Stimulated activated CD8-positive, alpha-beta memory T cell treated with anti-CD3 and anti-CD28 coated beads, Interleukin-12 subunit alpha, Interleukin-12 subunit beta, amount 100 ng/mL, for 1 hour (primary cell): ENCODE results near the gene PLSCR4.
A peak's percentile ranks its signal among the peaks of the same experiment; 100 is the strongest.
"Not testable (repeated sequence)": the region's sequence is repeated elsewhere in the genome, so short reads cannot be mapped to it uniquely, and the experiment has no call there.

Source experiments
- DNase-seq: peaks from one replicate; pipeline ENCODE4 v3.0.0-alpha.2; 2020; ENCODE audit warnings: low read depth

PLSCR4 gene

GRCh38 chr3:146247911-146248310 lies 3.0 kb downstream of the PLSCR4 start:
- no peak for DNase-seq

- no peak for DNase-seq
These were observed 4.4 kb downstream of the PLSCR4 start for GRCh38 chr3:146246526-146246925.

GRCh38 chr3:146243559-146243958 lies 7.3 kb downstream of the PLSCR4 start:
- DNase-seq = no peak

GRCh38 chr3:146241523-146242240 lies 9.2 kb downstream of the PLSCR4 start:
- no peak for DNase-seq

- no peak for DNase-seq
These were observed 17.4 kb downstream of the PLSCR4 start for GRCh38 chr3:146233487-146233886.

GRCh38 chr3:146227486-146227885 lies 23.4 kb downstream of the PLSCR4 start:
- DNase-seq = no peak

- DNase-seq = no peak
These were observed 24.0 kb downstream of the PLSCR4 start for GRCh38 chr3:146226881-146227280.

GRCh38 chr3:146225458-146225857 lies 25.4 kb downstream of the PLSCR4 start:
- not testable (repeated sequence) for DNase-seq

GRCh38 chr3:146223401-146224373 lies 27.2 kb downstream of the PLSCR4 start:
- DNase-seq = no peak

GRCh38 chr3:146222204-146223046 lies 28.5 kb downstream of the PLSCR4 start:
- DNase-seq = no peak

GRCh38 chr3:146221276-146221675 lies 29.6 kb downstream of the PLSCR4 start:
- DNase-seq = no peak

GRCh38 chr3:146218880-146219866 lies 31.7 kb downstream of the PLSCR4 start:
- DNase-seq = peak; percentile 19

- no peak for DNase-seq
These were observed 33.6 kb downstream of the PLSCR4 start for GRCh38 chr3:146217324-146217723.

- no peak for DNase-seq
These were observed 36.4 kb downstream of the PLSCR4 start for GRCh38 chr3:146214493-146214892.

GRCh38 chr3:146209371-146209770 lies 41.5 kb downstream of the PLSCR4 start:
- DNase-seq = no peak

GRCh38 chr3:146203776-146204175 lies 47.1 kb downstream of the PLSCR4 start:
- no peak for DNase-seq

GRCh38 chr3:146200461-146201220 lies 50.3 kb downstream of the PLSCR4 start:
- DNase-seq = no peak

- no peak for DNase-seq
These were observed 51.1 kb downstream of the PLSCR4 start for GRCh38 chr3:146199762-146200161.

- DNase-seq = no peak
These were observed 54.1 kb downstream of the PLSCR4 start for GRCh38 chr3:146196789-146197188.

- DNase-seq = no peak
These were observed 55.3 kb downstream of the PLSCR4 start for GRCh38 chr3:146195605-146196004.
